GM21526 (cell line): ENCODE measurements around the gene ELMO1.

Experiments
- ATAC-seq: cut with Tn5 transposase; IDR thresholded peaks from one replicate; pipeline ENCODE4 v1.9.1; 2021; ENCODE audit warnings: moderate library complexity; ENCODE audit not compliant: unreplicated experiment, low FRiP score

Gene ELMO1

DNA sequence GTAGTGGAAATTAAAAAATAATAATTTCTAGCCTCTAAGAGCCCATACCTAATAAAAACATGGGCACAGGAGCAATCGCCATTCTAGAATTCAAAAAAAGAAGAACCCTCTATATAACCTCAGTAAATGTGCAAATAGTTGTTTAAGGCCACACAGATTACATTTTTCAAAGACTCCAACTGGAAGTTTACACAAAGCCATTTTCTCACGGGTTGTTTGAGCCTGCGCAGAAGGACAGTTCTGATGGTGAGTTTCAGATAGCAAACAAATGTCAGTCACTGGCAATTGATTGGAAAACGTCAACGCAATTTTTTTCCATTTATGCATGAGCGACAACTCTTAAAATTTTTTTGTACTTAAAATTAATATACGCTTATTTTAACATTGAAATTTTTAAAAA, 23.0 kb upstream of the ELMO1 start:
- no peak for ATAC-seq

- no peak for ATAC-seq
Observed at GRCh38 chr7:37467002-37467401, 18.3 kb upstream of the ELMO1 start.

DNA sequence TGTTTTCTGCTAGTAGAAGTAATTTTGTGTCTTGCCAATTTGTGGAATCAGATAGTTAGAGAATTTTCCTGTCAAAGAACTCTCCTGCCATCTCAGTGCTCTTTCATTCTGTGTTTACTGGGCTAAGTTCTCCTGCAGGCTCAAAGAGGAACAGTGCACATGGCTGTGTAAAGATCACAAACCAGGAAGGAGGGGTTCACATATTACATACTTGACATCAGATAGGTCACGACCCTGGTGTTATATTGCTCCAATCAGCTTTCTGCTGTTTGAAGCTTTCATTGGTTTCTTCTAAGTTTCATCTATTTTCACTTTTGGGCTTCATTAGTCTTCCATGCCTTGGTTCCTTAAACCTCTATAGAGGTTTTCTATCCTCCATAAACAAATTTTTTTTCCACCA, 13.5 kb upstream of the ELMO1 start:
- ATAC-seq: no peak

DNA sequence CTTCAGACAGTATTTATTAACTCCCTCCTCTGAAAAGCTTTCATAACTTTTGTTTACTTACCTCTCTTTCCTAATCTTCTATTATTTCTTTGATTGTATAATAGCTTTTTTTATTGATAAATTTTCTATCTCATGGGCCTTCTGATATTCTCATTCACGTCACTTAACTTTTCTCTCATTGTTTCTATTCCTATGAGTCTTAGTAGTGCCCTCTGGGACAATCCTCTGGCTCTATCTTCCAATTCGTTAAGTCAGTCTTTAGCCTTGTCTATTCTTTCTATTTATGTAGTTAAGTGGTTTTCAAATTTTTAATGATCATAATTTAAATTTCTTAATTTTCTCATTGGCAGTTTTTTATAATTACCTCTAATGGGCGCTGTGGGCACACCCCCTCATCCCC, 6.4 kb upstream of the ELMO1 start:
- no peak for ATAC-seq

- no peak for ATAC-seq
Observed at GRCh38 chr7:37452346-37452745, 3.7 kb upstream of the ELMO1 start.

DNA sequence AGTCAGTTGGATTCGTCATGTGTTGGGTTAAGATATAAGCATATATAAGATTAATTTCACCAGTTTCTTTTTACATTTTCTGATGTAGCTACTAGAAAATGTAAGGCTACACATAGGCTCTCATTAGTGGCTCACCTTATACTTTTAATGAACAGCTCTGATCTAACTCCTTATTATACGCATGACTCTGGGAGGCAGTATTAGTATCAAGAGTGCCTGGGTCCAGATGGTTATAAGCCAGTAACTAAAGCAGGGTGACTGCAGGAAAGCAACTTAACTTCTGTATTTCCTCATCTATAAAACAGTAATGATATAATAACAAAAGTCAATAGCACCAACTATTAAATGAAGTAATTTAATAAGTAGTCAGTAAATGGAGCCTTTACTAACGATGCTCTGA, 1.4 kb upstream of the ELMO1 start:
- ATAC-seq: no peak

GRCh38 chr7:37449621-37450020, 957 bp upstream of the ELMO1 start:
- ATAC-seq: no peak

- peak; percentile 24 for ATAC-seq
Observed at GRCh38 chr7:37448011-37448635, 541 bp downstream of the ELMO1 start.

- ATAC-seq: no peak
Observed at GRCh38 chr7:37446371-37446770, 2.3 kb downstream of the ELMO1 start.

- no peak for ATAC-seq
Observed at GRCh38 chr7:37445790-37446189, 2.9 kb downstream of the ELMO1 start.

DNA sequence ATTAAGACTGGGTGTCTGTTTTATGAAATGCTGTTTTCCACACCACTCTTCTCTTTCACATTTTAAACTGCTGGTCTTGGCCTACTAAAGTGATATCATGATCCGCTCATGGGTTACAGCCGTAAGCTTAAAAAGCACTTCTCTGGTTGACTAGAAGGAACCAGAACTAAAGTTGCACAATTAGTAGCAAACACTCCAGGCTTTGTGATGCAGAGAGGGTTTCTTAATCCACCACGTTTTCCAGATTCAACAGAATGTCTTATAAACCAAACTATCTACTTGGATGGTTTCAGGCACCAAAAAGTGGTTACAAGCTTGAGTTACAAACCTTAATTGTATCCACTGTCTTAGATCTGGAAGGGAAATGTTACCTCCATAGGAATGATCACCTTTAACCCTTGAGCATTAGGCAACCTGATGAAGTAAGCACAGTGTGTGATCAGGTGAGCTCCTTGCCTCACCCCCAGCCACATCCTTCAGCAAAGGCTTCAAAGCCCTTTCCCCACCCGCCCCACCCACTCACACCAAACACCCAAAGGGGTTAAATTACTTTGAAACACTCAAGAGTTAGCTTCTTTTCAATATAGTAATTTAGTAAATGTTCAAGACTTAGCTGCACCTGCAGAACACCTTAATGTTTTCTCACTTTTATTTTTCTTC, 3.5 kb downstream of the ELMO1 start:
- no peak for ATAC-seq

GRCh38 chr7:37443627-37444026, 5.0 kb downstream of the ELMO1 start:
- ATAC-seq: no peak

- ATAC-seq: no peak
Observed at GRCh38 chr7:37442268-37442667, 6.4 kb downstream of the ELMO1 start.

DNA sequence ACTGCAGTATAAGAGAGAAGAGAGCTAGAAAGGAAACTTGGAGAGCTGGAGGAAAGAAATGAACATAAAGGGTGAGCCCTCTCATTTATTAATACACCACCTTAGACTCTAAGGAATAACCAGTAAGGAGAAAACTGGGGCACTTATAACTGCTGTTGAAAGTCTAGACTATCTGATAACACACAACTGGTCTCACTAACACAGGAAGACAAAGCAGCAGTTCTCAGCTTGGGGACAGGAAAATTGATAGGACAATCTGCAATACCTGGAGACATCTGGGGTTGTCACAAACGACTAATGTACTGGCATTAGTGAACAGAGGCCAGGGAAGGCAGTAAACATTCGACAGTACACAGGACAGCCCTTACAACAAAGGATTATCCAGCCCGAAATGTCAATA, 6.8 kb downstream of the ELMO1 start:
- no peak for ATAC-seq

DNA sequence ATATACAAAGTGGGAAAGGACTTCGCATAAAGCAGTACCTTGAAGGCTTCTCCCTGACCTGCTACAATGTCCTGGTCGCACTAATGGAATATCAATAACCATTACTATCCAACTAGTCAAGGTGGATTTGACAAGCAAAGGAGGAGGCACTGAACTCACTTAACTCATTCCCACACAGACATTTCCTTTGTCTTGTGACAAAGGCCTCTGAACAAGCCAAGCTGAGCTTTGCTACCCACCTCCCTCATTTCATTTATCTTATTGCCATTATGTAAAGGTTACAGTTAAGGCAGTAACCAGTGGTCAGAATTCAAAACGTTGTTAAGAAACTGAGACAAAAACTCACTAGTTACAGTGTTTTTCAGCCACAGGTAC, 7.3 kb downstream of the ELMO1 start:
- no peak for ATAC-seq

GRCh38 chr7:37440738-37441385, 7.8 kb downstream of the ELMO1 start:
- ATAC-seq: no peak

- no peak for ATAC-seq
Observed at GRCh38 chr7:37439653-37440026, 9.0 kb downstream of the ELMO1 start.

DNA sequence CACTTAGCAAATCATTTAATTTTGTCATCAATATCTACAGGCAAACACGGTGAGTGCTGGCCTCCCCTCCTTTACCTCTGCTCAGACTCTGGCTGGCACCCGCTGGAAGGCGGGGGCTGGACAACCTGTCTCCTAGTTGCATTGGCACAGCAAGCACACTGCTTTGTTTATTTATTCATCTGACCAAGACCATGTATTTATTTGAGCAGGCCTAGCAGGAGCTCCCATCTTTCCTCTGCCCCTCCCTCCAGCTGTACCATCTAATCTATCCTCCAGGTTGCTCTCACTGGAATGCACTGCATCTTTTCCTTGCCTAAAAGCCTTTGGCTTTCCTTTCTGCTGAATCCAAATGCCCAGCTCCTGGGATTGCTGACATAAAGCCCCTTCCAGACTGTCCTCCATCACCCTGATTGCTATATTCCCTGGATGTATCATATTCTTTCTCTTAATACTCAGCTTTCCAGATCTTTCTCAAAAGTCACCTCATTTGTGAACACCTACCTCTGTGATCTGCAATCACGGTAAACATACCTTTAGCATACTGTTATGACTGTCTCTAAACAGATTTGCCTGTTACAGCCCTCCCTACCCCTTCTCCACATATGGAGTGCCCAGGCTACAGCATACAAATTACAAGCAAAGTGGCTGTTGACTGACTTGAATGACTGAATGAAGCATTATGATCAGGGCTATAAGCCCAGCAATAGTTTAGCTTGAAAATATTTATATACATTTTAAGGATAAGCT, 9.6 kb downstream of the ELMO1 start:
- ATAC-seq: no peak

DNA sequence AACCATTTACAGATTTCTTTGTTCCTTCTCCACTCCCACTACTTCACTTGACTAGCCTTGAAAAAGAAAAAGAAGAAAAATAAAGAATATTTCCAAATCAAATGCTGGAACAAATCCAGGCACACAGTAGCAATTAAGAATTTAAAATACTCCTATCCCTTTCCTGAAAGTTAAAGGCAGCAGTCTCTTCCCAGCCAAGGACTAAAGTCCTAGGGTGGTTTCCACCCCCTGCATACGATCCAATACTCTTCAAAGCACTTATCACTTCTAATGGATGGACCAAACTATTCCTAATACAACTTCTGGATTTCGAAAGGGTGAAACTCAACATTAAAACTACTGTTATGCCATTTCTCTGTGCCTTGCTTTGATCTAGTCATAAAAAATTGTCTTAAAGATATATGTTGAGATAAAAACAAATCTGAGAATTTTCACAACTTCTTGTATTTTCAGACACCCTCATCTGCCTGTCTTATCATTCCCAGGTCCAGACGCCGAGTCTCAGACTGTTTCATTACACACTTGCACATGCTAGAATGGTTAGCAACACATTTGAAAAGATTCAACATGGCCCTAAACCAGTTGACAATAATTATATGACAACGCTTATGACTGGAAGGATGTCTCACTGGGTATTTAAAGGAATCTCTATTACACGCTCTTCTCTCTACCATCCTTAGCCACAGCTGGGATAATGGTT, 13.4 kb downstream of the ELMO1 start:
- no peak for ATAC-seq

DNA sequence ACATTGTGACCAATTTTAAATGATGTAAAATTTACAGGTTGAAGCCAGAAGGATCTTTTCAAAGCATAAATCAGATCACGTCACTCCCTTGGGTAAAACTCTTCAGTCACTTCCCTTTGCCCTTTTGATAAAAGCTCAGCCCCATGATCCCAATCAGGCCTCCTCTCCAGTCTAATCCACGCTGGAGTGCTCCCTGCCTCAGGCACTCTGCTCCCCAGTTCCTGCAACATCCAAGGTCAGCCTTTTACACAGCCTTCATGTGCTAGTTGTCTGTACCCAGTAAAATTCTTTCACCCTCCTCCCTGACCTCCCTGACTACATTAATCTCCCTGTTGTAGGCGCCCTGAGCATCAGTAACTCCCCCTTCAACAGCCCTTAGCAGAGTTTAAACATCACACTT, 14.1 kb downstream of the ELMO1 start:
- no peak for ATAC-seq

DNA sequence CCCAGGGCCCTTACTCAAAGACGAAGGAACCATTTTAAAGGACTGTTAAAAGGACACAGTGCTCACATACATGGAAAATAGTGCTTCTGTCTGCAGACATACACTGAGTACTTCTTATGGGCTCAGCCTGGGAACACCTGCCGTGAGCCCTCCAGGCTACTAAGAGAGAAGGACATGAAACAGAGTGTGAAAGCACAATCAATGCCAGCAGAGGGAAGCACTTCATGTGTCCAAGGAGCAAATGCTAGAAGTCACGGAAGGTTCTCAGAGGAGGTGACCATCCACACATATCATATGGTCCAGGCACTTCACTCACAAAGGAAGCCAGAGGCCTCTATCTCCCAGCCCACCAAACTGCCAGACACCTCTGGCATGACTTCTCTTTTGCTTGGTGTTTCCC, 15.5 kb downstream of the ELMO1 start:
- ATAC-seq: no peak
